Measurements from ENCODE around the gene LHB. TPM values are rescaled to one million over a fixed set of nuclear protein-coding genes. Genes with fewer than 3 reads are reported as not detected.
"Not testable (repeated sequence)": the region's sequence is repeated elsewhere in the genome, so short reads cannot be mapped to it uniquely, and the experiment has no call there.

Gene LHB
- not detected in 2 replicates for total RNA-seq

- DNase-seq (ENCODE audit: low read depth in 2 of 2): no peak
Observed at GRCh38 chr19:49017041-49017665, at the start of gene LHB. LHB (minus strand) TSS chr19:49017091; CDS start chr19:49017081, 10 bp downstream.

GRCh38 chr19:49065905-49066512 lies 49.1 kb upstream of the LHB start:
- DNase-seq (ENCODE audit: low read depth in 2 of 2): no peak

- no peak for DNase-seq (ENCODE audit: low read depth in 2 of 2)
Observed at GRCh38 chr19:49064768-49065611, 48.1 kb upstream of the LHB start, which contains the start of gene NTF4. NTF4 (minus strand) TSS chr19:49064818; CDS start chr19:49061997, 2,821 bp downstream.

- no peak for DNase-seq (ENCODE audit: low read depth in 2 of 2)
Observed at GRCh38 chr19:49064029-49064629, 47.2 kb upstream of the LHB start.

- no peak for DNase-seq (ENCODE audit: low read depth in 2 of 2)
Observed at GRCh38 chr19:49061445-49061844, 44.6 kb upstream of the LHB start.

- no peak for DNase-seq (ENCODE audit: low read depth in 2 of 2)
Observed at GRCh38 chr19:49061000-49061399, 44.1 kb upstream of the LHB start.

GRCh38 chr19:49059053-49059452 lies 42.2 kb upstream of the LHB start:
- no peak for DNase-seq (ENCODE audit: low read depth in 2 of 2)

- DNase-seq (ENCODE audit: low read depth in 2 of 2): peak in 1 of 2 donors; percentile 49
Observed at GRCh38 chr19:49058562-49058961, 41.7 kb upstream of the LHB start.

GRCh38 chr19:49057636-49058234 lies 40.8 kb upstream of the LHB start, which contains the start of gene CGB7:
CGB7 (minus strand) TSS chr19:49057749; CDS start chr19:49055375, 2,374 bp downstream.
- peak; percentile 25 to 33 for DNase-seq (ENCODE audit: low read depth in 2 of 2)

- not testable (repeated sequence) for DNase-seq (ENCODE audit: low read depth in 2 of 2)
Observed at GRCh38 chr19:49056902-49057596, 40.2 kb upstream of the LHB start.

- peak; percentile 37 to 65 for DNase-seq (ENCODE audit: low read depth in 2 of 2)
Observed at GRCh38 chr19:49056101-49056901, 39.4 kb upstream of the LHB start.

GRCh38 chr19:49050376-49051033 lies 33.6 kb upstream of the LHB start:
- DNase-seq (ENCODE audit: low read depth in 2 of 2): not testable (repeated sequence)

- DNase-seq (ENCODE audit: low read depth in 2 of 2): not testable (repeated sequence)
Observed at GRCh38 chr19:49049834-49050233, 32.9 kb upstream of the LHB start.

GRCh38 chr19:49049011-49049410 lies 32.1 kb upstream of the LHB start, which contains the start of gene CGB8:
CGB8 (minus strand) TSS chr19:49049111; CDS start chr19:49048739, 372 bp downstream.
- DNase-seq (ENCODE audit: low read depth in 2 of 2): not testable (repeated sequence)

- DNase-seq (ENCODE audit: low read depth in 2 of 2): not testable (repeated sequence)
Observed at GRCh38 chr19:49043548-49043947, 26.7 kb upstream of the LHB start, which contains the start of gene CGB5. CGB5 (plus strand) TSS chr19:49043848; CDS start chr19:49044210, 362 bp downstream.

- not testable (repeated sequence) for DNase-seq (ENCODE audit: low read depth in 2 of 2)
Observed at GRCh38 chr19:49042666-49043065, 25.8 kb upstream of the LHB start.

GRCh38 chr19:49042177-49042576 lies 25.3 kb upstream of the LHB start:
- DNase-seq (ENCODE audit: low read depth in 2 of 2): no peak

- DNase-seq (ENCODE audit: low read depth in 2 of 2): not testable (repeated sequence)
Observed at GRCh38 chr19:49039736-49040135, 22.8 kb upstream of the LHB start.

Measured in lung microvascular endothelial cell (primary cell).